Amniotic stem cell (primary cell): Measurements from ENCODE around the gene HMOX1.
A peak's percentile ranks its signal among the peaks of the same experiment; 100 is the strongest.

Experiments used
- DNase-seq: peaks from one replicate; lab custom pipeline; 2025; lab: John Stamatoyannopoulos, UW

Gene HMOX1

DNA sequence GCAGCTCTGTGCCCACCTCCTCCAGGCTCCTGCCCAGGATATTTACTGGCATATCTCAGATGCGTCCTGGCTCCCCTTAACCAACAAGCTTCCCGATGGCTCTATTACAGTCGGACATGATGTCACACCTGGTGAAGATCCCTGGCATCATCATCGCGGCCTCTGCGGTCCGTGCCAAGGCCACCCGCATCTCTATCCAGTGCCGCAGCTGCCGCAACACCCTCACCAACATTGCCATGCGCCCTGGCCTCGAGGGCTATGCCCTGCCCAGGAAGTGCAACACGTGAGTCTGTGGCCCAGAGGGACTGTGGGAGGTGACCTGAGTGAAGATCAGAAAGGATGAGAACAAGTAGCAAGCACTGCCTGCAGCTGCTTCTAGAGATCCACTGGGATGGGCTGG lies 25.5 kb downstream of the HMOX1 start:
- no peak for DNase-seq

GRCh38 chr22:35407362-35407761 lies 26.5 kb downstream of the HMOX1 start:
- DNase-seq = no peak

GRCh38 chr22:35409783-35410662 lies 29.1 kb downstream of the HMOX1 start:
- no peak for DNase-seq

DNA sequence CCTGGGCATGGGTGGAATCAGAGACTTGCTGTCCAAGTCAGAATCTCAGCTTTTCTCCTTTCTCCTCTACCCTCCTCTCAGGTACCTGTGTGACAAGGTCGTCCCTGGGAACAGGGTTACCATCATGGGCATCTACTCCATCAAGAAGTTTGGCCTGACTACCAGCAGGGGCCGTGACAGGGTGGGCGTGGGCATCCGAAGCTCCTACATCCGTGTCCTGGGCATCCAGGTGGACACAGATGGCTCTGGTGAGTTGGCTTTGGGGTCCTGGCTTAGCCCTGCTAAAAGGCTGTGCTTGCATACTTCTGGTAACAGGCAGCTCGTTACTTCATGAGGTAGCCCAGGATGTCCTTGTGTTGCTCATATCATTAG lies 29.8 kb downstream of the HMOX1 start:
- DNase-seq = no peak

- no peak for DNase-seq
Measured at GRCh38 chr22:35411102-35411501, 30.2 kb downstream of the HMOX1 start.

DNA sequence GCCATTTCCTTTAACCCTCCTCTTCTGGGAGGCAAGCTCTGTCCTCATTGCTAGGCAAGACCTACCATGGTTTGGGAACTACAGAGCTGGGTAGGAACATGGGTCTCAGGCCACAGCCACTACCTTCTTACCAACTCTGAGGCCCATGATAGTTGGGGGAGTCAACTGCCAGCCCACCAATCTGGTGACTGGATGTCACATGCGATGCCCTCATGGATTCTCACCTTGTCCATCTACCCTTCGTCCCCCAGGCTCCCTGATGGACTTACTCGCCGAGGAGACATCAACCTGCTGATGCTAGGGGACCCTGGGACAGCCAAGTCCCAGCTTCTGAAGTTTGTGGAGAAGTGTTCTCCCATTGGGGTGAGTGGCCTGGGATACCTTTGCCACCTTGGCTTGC lies 32.7 kb downstream of the HMOX1 start:
- no peak for DNase-seq

- no peak for DNase-seq
Measured at GRCh38 chr22:35417606-35418005, 36.7 kb downstream of the HMOX1 start.

GRCh38 chr22:35418088-35418487 lies 37.2 kb downstream of the HMOX1 start:
- no peak for DNase-seq

- DNase-seq = no peak
Measured at GRCh38 chr22:35418731-35419130, 37.8 kb downstream of the HMOX1 start.

GRCh38 chr22:35419756-35420155 lies 38.9 kb downstream of the HMOX1 start:
- DNase-seq = no peak

DNA sequence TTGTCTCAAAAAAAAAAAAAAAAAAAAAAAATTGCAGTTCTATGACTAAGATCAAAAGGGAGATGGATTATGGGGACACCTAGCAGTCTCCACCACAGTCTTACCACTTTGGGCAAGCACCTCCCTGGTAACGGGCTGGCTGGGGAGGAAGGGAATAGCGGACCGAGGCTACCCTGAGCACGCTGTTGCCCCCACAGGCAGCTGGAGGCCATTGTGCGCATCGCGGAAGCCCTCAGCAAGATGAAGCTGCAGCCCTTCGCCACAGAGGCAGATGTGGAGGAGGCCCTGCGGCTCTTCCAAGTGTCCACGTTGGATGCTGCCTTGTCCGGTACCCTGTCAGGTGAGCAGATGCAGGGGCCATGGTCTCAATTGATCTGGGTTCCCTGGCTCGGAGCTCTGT lies 40.2 kb downstream of the HMOX1 start:
- DNase-seq = no peak

DNA sequence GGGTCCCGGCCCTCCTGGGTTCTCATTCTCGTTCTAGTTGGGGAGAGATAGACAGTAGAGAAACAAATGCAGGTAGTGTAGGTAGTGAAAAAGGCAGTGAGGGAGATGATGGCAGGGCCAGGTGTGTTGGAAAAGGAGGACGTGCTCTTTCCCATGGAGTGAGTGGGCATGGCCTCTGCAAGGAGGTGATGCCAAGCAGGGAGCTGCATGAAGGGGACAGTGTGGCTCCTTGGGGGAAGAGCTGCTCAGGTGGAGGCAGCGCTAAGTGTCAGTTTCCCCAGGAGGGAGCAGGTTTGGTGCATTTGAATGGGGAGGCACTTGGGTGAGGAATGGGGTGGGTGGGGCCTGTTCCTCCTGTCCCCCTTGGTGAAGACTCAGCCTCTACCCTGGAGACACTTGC lies 41.2 kb downstream of the HMOX1 start:
- DNase-seq = no peak

DNA sequence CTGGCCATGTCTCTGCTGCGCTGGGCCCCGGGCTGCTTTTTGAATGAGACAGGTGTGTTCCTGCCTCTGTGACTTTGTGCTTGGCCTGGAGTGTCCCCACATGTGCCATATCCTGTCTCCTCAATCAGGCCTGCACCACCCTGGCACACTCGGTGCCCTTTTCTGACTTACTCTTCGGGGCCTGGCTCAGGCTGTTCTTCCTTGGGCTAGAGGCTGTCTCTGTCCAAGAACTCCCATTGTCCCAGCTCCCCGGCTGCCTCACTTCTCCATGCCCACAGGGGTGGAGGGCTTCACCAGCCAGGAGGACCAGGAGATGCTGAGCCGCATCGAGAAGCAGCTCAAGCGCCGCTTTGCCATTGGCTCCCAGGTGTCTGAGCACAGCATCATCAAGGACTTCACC lies 42.0 kb downstream of the HMOX1 start:
- DNase-seq = no peak

- no peak for DNase-seq
Measured at GRCh38 chr22:35424081-35424480, 43.2 kb downstream of the HMOX1 start.

GRCh38 chr22:35424761-35425160 lies 43.9 kb downstream of the HMOX1 start:
- DNase-seq = no peak

DNA sequence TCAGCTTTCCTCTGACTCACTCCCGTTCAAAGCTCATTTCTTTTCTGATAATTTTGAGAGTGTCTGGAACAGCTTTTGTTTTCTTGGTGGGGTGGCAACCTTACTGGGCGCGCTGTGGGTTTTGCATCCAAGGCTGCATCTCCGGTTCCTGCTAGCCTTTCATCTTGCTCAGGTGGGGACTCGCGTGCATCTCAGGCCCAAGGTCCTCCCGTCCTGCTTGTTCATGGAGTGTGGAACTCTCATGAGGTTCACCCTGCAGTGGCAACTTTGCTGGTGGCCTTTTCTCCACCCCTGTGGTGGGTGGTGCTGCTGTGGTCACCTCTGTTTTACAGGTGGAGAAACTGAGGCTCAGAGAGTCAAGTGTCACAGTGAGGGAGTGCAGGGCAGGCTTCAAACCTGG lies 44.6 kb downstream of the HMOX1 start:
- DNase-seq = no peak

DNA sequence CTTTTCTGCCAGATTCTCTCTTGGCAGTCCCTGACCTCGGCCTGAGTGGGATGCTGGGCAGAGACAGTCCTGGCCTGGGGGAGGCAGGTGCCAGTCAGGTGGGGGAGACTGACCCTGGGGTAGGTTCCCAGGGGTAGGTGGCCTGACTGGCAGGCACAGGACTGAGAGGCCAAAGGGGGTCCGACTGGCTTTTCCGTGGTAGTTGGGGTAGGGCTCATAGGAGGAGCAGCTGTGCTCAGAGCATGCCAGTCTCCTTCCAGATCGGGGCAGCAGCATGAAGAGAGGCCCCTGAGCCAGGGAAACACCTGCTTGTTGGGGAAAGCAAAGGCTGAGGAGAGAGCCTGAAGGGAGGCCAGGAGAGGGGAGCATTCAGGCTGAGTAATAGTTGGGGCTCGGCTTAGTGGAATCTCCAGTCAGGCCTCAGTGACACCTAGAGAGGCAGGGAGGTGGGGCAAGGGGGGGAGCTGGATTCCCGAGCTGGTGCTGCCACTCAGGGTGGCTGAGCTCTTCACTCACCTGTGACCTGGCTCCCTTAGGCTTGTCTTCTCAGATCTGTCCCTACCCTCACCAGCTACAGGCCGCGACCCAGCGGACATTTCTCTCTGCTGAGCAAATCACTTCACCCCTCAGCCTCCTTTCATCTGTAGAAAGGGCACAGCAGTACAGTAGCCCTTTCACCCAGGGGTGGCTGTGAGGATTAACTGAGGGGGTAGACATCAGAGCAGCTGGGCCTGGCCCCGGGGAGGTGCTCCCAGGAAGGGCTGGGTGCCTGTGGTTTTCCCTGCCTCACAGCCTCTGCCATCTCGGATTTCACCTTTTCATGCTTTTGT lies 45.3 kb downstream of the HMOX1 start:
- no peak for DNase-seq

- DNase-seq = no peak
Measured at GRCh38 chr22:35426801-35427140, 45.9 kb downstream of the HMOX1 start.

DNA sequence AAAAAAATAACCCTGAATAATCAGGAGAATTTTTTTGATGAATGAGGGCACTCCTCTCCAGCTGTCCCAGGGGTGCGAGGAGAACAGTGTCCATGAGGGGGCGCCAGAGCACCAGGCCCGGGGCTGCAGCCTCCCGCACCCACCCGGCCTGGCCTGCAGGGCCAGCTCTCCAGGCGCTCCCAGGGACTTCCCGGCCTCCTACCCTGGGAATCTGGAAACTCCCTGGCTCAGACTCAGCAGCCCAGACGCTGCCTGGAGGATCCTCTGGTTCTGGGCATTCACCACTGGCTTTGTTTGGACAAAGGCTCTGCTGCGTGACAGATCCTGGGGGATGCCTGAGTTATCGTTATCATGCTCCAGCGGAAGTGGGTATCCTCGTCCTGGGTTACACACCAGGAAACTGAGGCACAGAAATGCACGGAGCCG lies 50.0 kb downstream of the HMOX1 start:
- DNase-seq = peak; percentile 88

DNA sequence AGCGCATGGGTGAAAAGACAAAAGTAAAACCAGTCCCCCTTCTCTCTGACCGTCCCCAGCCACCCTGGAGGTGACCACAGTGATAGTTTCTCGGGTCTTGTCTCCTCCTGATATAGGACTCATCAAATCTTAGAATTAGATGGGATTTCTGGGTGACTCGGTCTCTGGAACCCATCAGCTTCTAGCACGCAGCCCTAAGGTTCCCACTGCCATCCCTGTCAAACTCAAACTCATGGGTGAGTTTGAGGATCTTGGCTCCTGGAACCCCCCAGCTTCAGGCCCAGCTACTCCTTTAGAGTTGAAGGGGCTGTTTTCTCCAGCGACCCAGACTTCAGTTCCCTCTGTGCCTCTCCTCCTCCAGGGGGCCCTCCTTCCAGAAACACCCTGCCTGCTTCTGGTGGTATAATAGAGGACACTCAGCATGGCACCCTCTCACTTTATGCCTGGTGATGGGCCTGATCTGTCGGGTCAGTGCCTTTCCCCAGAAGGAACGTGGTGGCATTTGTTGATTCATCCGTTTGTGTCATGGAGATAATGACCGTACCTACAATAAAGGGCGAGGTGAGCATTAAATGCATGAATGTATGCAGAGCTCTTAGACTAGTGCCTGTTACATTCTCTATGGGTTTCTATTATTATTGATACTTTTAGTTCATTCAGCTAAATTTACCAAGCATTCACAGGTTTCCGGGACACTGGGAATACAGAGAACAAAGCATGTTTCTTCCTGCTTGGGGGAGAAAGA lies 50.8 kb downstream of the HMOX1 start:
- no peak for DNase-seq

GRCh38 chr22:35432228-35432905 lies 51.5 kb downstream of the HMOX1 start:
- DNase-seq = no peak

DNA sequence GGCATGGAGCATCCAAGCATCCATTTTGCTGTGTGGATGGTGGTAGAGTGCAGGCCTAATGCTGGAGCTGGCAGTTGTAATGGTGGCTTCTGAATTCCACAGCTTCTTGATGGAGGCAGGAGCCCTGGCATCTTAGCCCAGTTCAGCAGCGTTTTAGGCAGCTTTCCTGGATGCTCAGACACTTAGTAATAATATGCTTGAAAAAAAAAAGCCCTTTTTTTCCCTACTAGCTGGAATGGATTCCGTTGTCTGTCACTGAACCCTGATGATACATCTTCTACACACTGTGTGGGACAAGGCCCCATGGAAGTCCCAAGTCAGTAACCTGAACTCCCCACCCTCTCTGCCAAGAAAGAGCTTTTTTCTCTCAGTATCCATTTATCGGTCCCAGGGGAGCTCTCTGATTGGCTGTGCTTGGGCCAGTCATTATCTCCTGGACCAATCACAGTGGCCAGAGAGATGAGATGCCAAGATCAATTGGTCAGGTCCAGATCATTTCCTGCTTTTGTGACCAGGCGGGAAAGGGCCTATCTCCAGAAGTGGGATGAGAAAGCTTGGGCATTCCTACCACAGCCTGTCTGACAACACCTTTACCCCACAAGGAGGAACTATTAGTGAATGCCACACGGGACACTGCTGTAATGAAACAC lies 53.3 kb downstream of the HMOX1 start:
- no peak for DNase-seq
